ENCODE measurements around the gene ITPKA.

ITPKA gene

DNA sequence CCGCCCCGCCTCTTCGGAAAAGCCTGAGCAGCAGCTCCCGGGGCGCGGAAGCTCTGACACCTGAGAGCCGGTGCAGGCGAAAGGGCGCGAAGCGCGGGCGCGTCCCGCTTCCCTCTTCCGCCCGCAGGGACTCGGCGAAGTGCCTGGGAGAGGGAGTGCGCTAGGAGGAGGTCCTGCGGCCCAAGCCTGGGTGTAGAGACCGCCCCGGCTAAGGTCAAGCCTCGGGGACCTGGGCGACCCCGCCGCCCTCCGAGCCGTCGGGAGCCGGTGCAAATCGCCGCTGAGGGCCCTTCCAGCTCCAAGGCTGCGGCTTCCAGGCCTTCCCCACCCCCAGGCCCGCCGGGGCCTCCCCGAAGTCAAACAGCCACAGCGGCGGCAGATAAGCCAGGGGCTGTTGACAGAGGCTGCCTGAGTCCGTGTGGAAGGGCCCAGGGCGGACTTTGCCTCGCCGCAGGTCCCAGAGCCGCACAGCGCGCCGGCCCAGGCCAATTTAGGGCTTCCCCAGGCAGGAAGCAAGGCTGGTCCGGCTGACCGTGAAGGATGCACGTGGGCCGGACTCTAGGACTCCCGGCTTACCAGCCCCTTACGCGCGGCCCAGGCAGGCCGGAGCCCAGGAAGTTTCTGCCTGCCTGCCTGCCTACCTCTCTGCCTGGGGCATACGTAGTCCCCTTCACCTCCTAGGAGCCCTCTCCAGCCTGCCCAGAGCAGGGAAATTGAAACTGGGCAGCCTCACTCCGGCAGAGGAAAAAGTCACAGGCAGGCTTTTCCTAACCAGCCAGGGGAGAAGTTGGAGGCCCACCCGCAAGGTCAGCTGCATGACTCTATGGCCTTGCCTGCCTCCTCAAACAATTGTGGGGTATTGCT lies 2.3 kb downstream of the ITPKA start:
- peak overlapping the region; percentile 5; the same call in 1 of the 2 replicates for H3K4me3 ChIP-seq (ENCODE audit: low read length)
- TF ChIP-seq ZNF274 (IDR thresholded peaks at IDR 0.05; ENCODE audit: low read depth, low read length): no peak

DNA sequence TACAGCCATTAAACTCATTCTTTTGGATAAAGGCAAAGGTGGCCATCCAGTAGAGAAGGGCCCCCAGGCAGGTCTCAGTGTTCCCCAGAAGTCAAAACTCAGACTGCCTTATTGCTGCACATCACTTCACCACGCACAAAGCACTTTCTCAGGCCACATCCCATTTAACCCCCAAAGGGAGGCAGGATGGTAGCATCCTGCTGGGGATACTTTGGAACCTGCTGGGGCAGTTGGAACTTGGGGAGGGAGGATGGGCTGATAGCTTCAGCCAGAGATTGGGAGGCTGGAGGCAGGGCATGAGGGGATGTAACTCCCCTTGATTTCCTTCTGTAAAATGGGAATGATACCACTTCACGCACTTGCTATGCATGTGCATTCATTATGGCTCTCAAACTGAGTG lies 5.0 kb downstream of the ITPKA start:
- TF ChIP-seq ZNF274 (IDR thresholded peaks at IDR 0.05; ENCODE audit: low read depth, low read length): no peak

DNA sequence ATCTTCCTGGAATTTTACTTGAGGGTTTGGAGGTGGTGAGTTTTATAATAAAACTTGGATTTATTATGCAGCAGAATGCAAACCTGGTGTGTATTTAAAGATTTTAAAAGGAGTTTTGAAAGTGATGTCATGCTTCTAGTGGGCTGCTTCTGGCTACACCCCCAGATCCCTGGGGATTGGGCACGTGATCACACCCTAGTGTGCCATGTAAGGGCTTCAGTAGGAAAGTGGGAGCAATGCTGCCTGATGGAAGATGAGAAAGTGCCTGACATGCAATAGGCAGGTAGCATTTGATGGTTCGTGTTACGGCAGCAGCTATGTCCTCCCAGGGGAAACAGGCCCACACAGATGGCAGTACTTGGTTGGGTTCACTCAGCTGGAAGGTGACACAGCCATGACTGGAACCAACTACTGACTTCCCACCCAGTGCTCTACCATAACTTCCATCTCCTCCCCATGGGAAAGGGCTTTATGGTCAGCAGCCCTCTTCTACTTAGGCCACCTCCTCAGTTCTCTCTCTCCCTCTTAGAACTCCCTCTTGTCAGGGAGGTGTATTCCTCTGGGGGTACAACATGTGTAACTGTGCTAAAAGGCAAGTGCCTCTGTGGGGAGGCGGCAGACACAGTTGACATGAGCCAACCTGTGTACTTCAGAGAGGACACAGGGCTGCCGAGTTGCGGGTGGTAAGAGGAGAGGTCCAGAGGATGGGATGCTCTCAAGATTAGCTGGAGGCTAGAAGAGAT lies 5.6 kb downstream of the ITPKA start:
- no peak for TF ChIP-seq ZNF274 (IDR thresholded peaks at IDR 0.05; ENCODE audit: low read depth, low read length)
- no peak overlapping the region for H3K4me3 ChIP-seq (ENCODE audit: low read length)

More for the DNA sequence above, 5.0 kb downstream of the ITPKA start:
- no peak overlapping the region for H3K4me3 ChIP-seq (ENCODE audit: low read length)

DNA sequence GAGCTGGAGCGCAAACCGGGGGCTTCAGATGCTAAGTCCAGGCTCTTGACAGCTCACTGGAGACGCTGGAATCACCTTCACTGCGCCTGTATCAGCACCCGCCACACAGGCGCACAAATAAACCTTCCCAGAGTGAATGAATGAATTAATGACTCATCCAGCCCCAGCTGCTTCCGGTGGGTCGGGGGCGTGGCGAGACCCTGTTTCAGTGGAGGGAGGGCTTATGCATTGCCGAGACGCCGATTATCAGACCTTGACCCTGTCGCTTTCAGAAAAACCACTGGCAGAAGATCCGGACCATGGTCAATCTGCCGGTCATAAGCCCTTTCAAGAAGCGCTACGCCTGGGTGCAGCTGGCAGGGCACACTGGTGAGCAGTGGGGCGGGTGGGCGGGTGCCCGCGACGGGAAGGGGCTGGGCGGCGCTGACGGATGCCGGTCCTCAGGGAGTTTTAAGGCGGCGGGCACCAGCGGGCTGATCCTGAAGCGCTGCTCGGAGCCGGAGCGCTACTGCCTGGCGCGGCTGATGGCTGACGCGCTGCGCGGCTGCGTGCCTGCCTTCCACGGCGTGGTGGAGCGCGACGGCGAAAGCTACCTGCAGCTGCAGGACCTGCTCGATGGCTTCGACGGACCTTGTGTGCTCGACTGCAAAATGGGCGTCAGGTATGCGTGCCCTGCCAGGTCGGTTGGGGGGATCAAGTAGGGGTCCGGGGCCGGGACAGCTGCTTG lies 7.7 kb downstream of the ITPKA start:
- peak overlapping the region; percentile 9; the same call in 1 of the 2 replicates for H3K4me3 ChIP-seq (ENCODE audit: low read length)
- TF ChIP-seq ZNF274 (IDR thresholded peaks at IDR 0.05; ENCODE audit: low read depth, low read length): no peak

DNA sequence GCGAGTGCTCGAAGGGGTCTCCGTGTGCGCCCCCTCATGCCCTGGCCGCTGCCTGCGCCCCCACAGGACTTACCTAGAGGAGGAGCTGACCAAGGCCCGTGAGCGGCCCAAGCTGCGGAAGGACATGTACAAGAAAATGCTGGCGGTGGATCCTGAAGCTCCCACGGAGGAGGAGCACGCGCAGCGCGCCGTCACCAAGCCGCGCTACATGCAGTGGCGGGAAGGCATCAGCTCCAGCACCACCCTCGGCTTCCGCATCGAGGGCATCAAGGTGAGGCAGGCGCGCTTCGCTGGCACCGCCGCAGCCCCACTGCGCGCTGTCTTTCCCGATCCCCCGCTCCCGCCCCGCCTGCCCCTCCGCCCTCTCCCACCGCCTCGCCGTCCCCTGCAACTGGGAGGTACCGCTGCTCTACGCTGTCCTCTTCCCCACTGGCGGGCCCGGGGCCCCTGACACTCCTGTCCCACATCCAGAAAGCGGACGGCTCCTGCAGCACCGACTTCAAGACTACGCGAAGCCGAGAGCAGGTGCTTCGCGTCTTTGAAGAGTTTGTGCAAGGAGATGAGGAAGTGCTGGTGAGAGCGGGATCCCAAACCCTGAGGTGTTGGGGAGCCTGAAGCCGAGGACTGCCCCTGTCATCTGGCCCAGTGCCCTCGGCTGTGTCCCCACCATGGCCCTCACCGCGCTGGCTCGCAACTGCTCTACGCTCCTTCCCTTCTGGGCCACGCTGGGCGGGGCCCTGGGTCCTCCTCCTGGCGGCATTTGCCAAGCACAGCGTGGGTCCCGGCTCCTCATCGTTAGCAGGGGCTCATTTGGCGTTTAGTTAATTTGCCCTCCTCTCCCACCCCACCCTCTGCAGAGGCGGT lies 8.5 kb downstream of the ITPKA start:
- TF ChIP-seq ZNF274 (IDR thresholded peaks at IDR 0.05; ENCODE audit: low read depth, low read length): no peak
- no peak overlapping the region; the same call in 1 of the 2 replicates for H3K4me3 ChIP-seq (ENCODE audit: low read length)

DNA sequence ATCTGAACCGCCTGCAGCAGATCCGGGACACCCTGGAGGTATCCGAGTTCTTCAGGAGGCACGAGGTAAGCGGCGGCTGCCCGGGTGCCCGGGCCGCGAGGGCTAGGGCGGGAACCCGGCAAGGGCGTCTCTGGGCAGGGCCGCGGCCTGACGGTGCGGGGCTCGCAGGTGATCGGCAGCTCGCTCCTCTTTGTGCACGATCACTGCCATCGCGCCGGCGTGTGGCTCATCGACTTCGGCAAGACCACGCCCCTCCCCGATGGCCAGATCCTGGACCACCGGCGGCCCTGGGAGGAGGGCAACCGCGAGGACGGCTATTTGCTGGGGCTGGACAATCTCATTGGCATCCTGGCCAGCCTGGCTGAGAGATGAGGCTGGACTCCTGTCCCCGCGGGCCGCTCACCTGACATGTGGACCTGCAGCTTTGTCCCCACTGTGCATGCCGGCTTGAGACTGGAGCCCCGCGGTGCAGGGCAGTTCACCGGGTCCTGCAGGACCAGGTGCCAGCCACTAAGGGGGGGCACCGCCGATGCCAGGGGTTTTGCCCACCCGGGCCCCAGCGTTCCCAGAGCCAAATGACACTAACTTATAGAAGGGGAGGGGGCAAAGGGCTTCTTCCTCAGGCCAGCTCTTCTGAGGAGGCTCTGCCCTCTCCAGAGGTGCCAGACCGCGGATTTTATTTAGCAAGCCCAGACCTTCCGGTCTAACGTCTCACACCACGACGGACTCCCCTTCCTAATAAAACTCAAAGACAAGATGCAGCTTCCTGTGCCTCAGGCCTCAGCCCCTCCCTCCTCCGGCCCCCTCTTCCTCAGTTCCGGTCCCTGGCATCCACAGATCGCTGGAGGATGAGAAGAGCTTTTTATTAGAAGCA lies 9.4 kb downstream of the ITPKA start:
- no peak for TF ChIP-seq ZNF274 (IDR thresholded peaks at IDR 0.05; ENCODE audit: low read depth, low read length)
- no peak overlapping the region; the same call in 1 of the 2 replicates for H3K4me3 ChIP-seq (ENCODE audit: low read length)

DNA sequence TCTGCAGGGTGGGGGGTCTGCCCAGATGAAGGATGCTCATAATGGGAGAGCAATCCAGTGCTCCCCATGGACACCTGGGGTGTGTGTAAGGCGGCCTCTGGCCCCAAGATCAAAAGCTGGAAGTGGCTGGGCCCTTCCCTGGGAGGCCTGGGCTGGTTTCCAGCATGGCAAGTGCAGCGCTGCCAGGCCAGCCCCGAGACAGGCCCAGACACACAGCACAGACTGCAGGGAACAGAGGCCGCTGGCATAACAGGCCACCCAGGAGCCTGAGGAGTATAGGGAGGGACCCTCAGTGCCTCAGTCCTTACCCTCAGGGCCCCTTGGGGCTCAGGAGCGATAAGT lies 10.0 kb downstream of the ITPKA start:
- H3K4me3 ChIP-seq (ENCODE audit: low read length): no peak overlapping the region
- no peak for TF ChIP-seq ZNF274 (IDR thresholded peaks at IDR 0.05; ENCODE audit: low read depth, low read length)

DNA sequence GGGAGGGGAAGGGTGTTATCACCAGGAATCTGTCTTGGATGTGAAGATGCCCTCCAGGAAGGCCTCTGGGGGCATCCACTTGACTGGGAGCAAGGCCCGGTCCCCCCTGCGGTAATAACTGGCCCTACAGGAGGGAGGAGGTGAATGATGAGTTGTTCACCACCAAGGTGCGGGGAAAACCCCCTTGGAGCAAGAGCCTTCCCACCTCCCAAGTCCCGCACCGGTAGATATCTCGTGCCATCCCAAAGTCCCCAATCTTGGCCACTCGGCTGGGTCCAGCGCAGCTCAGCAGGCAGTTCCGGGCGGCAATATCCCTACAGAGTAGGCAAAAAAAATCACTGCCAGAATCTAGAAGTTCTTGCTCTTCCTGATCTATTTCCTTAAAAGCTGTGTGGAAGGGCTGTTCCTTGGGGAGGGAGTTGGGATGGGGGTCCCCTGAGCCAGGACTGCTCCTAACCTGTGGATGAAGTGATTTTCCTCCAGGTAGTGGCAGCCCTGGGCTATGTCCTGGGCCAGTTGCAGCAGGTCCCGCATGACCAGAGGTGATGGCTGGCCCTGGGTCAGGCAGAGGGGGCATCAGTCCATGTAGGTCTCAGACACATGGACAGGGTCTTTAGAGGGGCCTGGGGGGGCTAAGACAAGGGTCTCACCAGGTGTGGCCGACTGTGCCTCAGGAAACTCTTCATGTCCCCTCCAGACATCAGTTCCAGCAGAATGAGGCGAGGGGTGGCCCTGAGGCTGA lies 11.2 kb downstream of the ITPKA start:
- no peak for TF ChIP-seq ZNF274 (IDR thresholded peaks at IDR 0.05; ENCODE audit: low read depth, low read length)
- no peak overlapping the region for H3K4me3 ChIP-seq (ENCODE audit: low read length)

DNA sequence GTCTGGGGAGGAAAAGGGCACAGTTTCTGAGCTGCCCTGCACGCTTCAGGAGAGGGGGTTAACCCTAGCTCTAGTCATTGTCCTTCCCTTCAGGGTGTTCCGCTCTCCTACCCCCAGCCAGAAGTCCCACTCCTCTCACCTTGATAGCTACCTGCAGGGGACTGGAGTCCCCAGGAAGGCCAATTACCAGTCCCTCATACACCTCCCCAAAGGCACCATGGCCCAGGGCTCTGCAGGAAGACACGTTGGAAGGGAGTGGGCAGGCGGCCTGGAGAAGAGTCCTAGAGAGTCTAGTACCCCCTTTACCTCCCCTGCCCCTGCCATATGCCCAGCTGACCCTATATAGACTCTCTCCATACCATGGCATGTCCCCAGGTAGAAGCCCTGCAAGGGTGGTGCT lies 12.1 kb downstream of the ITPKA start:
- H3K4me3 ChIP-seq (ENCODE audit: low read length): no peak overlapping the region
- no peak for TF ChIP-seq ZNF274 (IDR thresholded peaks at IDR 0.05; ENCODE audit: low read depth, low read length)

DNA sequence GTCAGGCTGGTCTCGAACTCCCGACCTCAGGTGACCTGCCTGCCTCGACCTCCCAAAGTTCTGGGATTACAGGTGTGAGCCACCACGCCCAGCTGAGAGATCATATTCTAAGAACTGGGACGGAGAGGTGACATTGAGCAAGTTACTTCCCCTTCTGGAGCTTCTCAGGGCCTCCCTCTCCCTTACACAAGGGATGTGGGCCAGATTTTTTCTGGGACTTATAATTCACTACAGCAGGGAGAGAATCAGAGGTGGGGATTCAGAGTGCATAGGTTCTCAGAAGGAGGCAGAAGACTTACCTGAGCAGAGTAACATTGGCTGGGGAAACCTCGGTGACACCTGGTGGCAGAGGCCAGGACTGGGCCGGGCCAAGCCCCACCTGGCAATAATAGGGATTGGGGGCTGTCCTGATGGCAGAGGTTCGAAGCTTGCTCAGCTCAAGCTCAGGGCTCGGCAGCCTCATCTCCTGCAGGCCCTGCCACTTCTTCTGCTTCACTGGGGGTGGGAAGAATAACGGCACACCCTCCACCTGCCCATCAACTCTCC lies 13.2 kb downstream of the ITPKA start:
- H3K4me3 ChIP-seq (ENCODE audit: low read length): no peak overlapping the region
- TF ChIP-seq ZNF274 (IDR thresholded peaks at IDR 0.05; ENCODE audit: low read depth, low read length): no peak

DNA sequence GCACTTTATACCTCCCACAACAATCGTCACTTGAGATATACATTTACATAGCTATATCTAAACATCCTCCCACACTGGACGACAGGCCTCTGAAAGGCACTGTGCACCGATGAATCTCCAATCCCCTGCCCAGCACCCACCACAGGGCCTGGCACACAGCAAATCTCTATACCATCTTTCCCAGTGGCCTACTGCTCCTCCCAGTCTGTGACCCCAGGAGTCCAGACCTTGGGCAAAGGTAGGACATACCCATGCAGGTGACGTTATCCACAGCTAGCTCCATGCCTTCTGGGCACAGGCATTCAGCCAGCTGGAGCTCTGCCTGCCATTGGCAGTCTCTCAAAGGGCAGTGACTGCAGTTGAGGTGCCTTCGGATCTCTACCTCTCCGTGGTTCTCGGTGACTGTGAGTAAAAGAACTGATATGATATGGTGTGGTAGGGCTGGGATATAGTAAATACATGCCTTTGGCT lies 14.2 kb downstream of the ITPKA start:
- H3K4me3 ChIP-seq (ENCODE audit: low read length): no peak overlapping the region
- TF ChIP-seq ZNF274 (IDR thresholded peaks at IDR 0.05; ENCODE audit: low read depth, low read length): no peak

DNA sequence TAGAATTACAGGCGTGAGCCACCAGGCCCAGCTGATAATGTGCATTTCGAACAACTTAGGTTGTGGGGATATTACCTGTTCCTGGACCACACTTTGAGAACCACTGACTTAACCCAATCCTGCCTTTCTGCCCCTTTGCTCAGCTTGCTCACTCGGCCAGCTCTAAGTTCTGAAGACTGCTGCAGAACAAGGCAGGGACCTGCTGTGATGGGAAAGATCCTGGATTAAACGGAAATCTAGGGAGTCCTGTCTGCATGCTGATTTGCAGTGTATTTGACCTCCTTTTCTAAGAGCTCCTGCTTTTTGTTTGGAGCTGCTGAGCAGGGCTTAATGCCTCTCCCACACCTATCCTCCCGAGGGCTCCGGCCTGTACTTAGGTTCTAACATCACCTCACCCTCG lies 17.1 kb downstream of the ITPKA start:
- TF ChIP-seq ZNF274 (IDR thresholded peaks at IDR 0.05; ENCODE audit: low read depth, low read length): no peak
- no peak overlapping the region for H3K4me3 ChIP-seq (ENCODE audit: low read length)
